HG02588 (cell line): ENCODE data around the gene NPC2.

Source experiments
- ATAC-seq: cut with Tn5 transposase; IDR thresholded peaks from one replicate; pipeline ENCODE4 v1.9.1; 2021; ENCODE audit warnings: mild to moderate bottlenecking, moderate library complexity; ENCODE audit not compliant: unreplicated experiment

NPC2 gene

GRCh38 chr14:74519316-74520074 lies 26.4 kb upstream of the NPC2 start:
- ATAC-seq, result no peak

- ATAC-seq, result no peak
These were observed 25.1 kb upstream of the NPC2 start for GRCh38 chr14:74518221-74518620.

DNA sequence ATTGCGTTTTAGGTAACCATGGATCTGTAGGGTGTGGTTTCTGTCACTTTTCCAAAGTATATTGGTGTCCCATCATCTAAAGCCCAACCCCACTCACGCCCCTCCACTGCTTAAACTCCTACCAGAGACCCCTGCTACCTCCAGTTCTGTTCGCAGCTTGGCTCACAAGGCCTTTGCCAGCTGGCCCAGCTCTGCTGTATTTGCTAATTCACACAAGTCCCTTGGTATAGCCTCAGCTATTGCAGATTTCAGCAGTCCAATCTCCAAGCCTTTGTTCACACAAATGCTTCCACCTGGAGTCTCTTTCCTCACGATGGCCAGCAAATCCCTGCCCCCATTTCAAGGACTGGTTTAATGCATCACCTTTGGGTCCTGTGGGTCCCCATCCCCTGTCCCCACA lies 24.6 kb upstream of the NPC2 start:
- ATAC-seq, result no peak

GRCh38 chr14:74516451-74517160 lies 23.5 kb upstream of the NPC2 start:
- no peak for ATAC-seq

DNA sequence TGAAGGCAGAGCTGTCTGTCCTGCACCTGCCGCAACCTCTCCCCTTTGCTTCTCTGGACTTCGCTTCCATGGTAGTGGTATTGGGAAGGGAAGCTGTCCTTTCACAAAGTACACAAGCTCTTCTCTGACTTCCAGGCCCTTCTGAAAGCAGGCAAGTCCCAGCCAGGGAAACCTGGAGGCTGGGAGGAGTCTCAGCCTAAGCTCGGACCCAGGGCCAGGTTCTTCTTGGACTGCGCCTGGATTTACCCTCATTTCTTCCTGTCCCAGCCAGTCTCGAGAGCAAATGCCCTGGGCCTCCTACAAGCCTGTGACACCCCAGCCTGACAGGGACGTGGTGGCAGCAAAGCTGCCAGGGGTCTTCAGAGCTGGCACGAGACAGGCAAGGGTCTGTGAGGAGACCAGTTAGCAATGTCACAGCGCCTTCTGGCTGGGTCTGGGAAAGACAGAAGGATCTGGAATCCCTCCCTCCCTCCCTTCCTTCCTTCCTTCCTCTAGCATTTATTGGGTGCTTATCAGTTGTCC lies 22.8 kb upstream of the NPC2 start:
- no peak for ATAC-seq

DNA sequence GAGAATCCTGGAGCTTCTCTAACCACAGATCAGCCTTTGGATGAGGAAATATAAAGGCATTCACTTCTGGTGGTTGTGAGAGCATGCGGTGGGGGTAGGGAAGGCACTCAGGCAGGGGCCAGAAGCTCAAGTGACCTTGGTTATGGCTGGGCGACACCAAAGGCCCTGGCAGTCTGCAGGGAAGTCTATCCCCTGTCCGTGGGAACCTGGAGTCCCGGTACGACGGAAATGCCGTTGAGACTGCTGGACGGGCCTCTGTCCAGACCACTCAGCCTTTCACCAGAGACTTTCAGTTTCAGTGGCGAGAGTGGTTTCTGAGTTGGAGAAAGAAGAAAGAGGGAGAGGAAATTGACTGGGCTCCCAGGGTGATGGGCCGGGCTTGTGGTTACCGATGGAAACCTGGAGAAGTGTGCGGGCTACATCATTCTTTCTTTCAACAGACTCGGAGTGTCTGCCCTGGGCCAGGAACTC lies 21.4 kb upstream of the NPC2 start:
- no peak for ATAC-seq

GRCh38 chr14:74511966-74512830 lies 19.1 kb upstream of the NPC2 start:
- ATAC-seq, result no peak

DNA sequence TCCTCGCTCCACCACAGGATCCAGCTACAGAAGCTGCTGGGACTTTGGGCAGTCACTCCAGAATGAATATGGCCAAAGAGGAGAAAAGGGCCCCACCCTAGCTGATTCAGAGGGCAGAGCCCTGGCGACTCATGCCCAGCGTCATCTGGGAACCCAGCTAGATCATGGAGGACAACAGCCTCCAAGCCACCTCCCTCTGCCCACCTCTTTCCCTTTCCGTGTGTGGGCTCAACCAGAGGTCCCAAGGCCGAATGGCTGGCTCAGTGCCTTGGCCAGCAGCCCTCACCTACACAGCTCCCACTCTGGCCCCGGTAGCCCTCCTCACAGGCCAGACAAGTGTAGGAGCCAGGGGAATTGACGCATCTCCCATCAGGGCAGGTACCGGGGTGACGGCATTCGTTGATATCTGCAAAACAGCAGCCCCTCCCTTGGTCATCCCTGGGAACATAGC lies 17.9 kb upstream of the NPC2 start:
- ATAC-seq, result no peak

GRCh38 chr14:74510223-74510931 lies 17.3 kb upstream of the NPC2 start:
- ATAC-seq, result no peak

GRCh38 chr14:74509587-74510222 lies 16.6 kb upstream of the NPC2 start:
- ATAC-seq, result no peak

DNA sequence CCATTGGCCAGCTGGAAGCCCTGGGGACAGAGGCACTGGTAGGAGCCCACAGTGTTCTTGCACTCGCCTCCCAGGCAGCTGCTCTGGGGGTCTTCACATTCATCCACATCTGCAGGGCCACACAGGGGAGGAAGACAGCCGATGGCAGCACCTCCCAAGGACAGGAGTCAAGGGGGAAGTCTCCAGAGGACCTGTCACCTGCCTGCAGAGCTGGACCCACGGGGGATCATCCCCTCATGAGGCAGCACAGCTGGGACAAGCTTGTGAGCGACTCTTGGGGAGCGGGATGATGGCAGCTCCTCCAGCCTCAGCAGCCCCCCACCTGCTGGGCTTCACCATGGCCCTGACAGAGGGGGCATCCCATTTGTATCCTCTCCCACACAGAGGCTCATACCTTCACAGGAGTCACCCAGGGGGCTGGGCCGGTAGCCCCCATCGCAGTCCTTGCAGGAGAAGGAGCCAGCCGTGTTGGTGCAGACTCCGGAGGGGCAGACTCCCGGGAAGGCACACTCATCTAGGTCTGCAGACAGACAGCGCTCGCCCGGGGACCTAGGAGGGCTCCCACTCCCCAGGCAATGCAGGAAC lies 15.8 kb upstream of the NPC2 start:
- ATAC-seq, result no peak

DNA sequence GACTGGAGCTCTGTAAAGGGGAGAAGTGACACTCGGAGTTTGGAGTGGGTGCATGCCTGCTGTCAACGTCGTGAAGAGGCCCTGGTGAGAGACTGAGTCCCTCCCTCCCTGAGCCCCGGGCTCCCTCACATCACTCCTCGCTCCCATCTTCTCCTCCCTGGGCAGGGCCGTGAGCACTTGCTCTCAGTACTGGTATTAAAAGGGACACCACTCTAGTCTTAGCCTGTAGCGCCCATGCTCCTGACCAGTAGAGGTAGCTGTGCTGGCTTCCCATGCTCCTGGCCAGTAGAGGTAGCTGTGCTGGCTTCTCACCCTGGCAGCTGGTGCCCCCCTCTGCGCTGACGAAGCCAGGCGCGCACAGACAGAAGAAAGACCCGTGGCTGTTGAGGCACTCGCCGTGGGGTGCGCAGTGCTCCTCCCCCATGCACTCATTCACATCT lies 15.2 kb upstream of the NPC2 start:
- no peak for ATAC-seq

- ATAC-seq, result no peak
These were observed 14.7 kb upstream of the NPC2 start for GRCh38 chr14:74507840-74508239.

- no peak for ATAC-seq
These were observed 14.0 kb upstream of the NPC2 start for GRCh38 chr14:74507085-74507484.

GRCh38 chr14:74506411-74506851 lies 13.3 kb upstream of the NPC2 start:
- no peak for ATAC-seq

DNA sequence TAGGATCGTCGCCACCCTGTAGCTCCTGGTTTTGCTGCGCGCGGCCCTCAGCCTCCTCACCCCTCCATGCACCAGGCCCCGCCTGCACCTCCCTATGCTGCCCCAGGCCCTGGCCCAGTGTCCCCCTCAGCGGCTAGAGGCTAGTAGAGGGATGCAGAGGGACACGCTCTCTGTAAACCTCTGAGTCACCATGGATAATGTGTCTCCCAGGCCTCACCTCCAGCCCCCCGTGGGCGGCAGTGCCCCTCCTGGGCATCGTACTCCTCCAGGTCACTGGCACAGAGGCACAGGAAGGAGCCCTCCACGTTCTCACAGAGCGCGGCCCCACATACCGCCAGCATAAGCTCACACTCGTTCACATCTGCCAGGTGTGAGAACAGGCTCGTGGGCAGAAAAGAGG lies 12.7 kb upstream of the NPC2 start:
- ATAC-seq, result no peak

DNA sequence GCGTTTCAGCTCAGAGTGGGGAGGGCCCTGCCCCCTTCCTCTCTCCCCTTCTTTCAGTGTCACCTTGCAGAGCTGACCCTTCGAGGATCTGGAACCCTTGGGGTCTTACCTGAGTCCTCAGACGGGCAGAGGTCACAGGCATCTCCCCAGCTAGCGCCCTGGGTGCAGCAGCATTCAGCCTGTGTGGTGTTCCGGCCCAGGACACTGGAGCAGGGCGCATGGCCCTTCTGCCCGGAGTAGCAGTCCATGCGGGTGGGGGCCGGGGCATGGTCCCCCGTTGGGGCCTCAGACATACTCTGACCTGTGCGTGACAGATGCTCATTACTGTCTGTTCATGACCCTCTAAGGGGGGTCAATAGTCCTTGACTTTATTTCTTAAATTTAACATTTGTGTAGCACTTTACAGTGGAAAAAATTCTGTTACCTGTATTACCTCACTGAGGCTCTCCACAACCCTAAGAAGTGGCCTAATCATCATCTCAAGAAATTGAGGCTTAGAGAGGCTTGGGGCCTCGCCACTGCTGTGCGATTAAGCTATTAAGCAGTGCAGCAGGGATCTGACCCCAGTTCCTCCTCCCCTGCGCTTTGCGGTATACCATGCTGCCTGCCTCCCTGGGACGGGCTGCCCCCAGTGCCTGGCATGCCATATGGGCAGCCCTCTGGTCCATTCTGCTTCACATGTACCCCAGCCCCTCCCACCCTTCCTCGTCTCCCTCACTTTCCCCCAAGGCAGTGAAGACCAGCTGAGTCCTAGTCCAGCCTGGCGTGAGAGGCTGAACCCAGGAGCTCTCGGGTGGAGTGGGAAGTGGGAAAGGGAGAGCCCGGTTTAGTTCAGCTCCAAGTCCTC lies 12.0 kb upstream of the NPC2 start:
- no peak for ATAC-seq

DNA sequence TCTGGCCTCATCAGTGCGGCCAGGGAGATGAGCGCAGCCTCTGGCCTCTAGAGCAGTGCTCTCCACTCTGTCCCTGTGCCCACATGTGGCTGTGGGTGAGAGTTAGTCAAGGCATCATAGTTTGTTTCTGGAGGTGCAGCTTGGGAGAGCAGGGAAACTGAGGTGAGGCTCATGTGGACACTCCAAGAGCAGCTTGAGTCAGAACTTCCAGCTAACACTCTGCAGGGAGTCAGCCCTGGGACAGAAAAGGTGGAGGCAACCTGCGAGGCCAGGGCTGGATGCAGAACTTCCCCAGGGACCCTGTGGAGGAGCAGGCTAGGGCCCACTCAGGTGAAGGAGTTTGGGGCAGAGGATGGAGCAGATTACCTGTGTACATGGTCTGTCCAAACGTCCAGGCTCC lies 11.3 kb upstream of the NPC2 start:
- ATAC-seq, result no peak

GRCh38 chr14:74503938-74504335 lies 10.8 kb upstream of the NPC2 start:
- ATAC-seq, result no peak
